HepG2 (cell line): ENCODE measurements around the gene RHBG. TPM values are rescaled to one million over a fixed set of nuclear protein-coding genes. Genes with fewer than 3 reads are reported as not detected.

Experiments used
- AHDC1 ChIP-seq: sonication (generic); formaldehyde crosslinking; IDR thresholded peaks from 2 replicates; pipeline ENCODE4 v1.5.1; 2020; ENCODE audit warnings: mild to moderate bottlenecking, missing genetic modification reagents, borderline replicate concordance
- EP300 ChIP-seq, 3 experiments: sonication (generic) in 1 of 3; formaldehyde crosslinking in 1 of 3; IDR thresholded peaks; 2 replicates each; pipeline versions ENCODE4 v1.5.1 to v1.6.1; 2011 to 2020; ENCODE audit warnings: low read depth in 2 of 3, low read length in 2 of 3, borderline replicate concordance in 1 of 3, improper control_type of control experiment in 1 of 3, mild to moderate bottlenecking in 1 of 3, missing genetic modification reagents in 1 of 3, moderate library complexity in 1 of 3
- FOXP4 ChIP-seq: sonication (generic); formaldehyde crosslinking; IDR thresholded peaks from 2 replicates; pipeline ENCODE4 v1.4.0; 2020; ENCODE audit warnings: missing genetic modification reagents
- HOXD1 ChIP-seq: sonication (generic); formaldehyde crosslinking; IDR thresholded peaks from 2 replicates; pipeline ENCODE4 v1.5.0; 2020; ENCODE audit warnings: missing genetic modification reagents
- ISL2 ChIP-seq: sonication (generic); formaldehyde crosslinking; IDR thresholded peaks from 2 replicates; pipeline ENCODE4 v1.5.0; 2020; ENCODE audit warnings: missing genetic modification reagents
- KLF12 ChIP-seq: sonication (generic); formaldehyde crosslinking; IDR thresholded peaks from 2 replicates; pipeline ENCODE4 v1.4.0; 2020; ENCODE audit warnings: missing genetic modification reagents, borderline replicate concordance
- NCOA1 ChIP-seq: sonication (generic); formaldehyde crosslinking; IDR thresholded peaks from 2 replicates; pipeline ENCODE4 v1.9.0; 2021; ENCODE audit warnings: missing genetic modification reagents
- RARA ChIP-seq: IDR thresholded peaks from 2 replicates; pipeline ENCODE4 v1.6.1; 2016; ENCODE audit warnings: missing genetic modification reagents, missing compliant biosample characterization
- RBM39 ChIP-seq: fragments of 200-400 bp; formaldehyde crosslinking; IDR thresholded peaks from one replicate; pipeline ENCODE4 v1.6.1; 2018; ENCODE audit warnings: antibody characterized with exemption, mild to moderate bottlenecking, low read depth, low read length; ENCODE audit not compliant: poor library complexity, severe bottlenecking
- RFXAP ChIP-seq: sonication (generic); formaldehyde crosslinking; IDR thresholded peaks from 2 replicates; pipeline ENCODE4 v1.4.0; 2020; ENCODE audit warnings: missing genetic modification reagents, borderline replicate concordance
- SAP130 ChIP-seq: IDR thresholded peaks from 2 replicates; pipeline ENCODE4 v1.6.1; 2016; ENCODE audit warnings: low read depth
- SOX13 ChIP-seq, 3 experiments: fragments of 450-650 bp in 1 of 3; sonication (generic) in 1 of 3; formaldehyde crosslinking in 1 of 3; IDR thresholded peaks in 2 of 3; conservative IDR thresholded peaks in 1 of 3; 2 replicates each; pipeline versions ENCODE4 v1.5.0 to v1.6.1; 2016 to 2020; ENCODE audit warnings: antibody characterized with exemption in 1 of 3, mild to moderate bottlenecking in 1 of 3, missing compliant biosample characterization in 1 of 3, missing genetic modification reagents in 1 of 3, moderate library complexity in 1 of 3
- SRSF9 ChIP-seq: fragments of 200-400 bp; formaldehyde crosslinking; IDR thresholded peaks from 2 replicates; pipeline ENCODE4 v1.6.1; 2018; ENCODE audit warnings: borderline replicate concordance, mild to moderate bottlenecking, low read depth, low read length; ENCODE audit not compliant: insufficient read depth, poor library complexity, severe bottlenecking
- TEAD3 ChIP-seq: optimal IDR thresholded peaks from 2 replicates; pipeline ENCODE3; 2016; ENCODE audit warnings: borderline replicate concordance
- ZBTB20 ChIP-seq: sonication (generic); formaldehyde crosslinking; IDR thresholded peaks from 2 replicates; pipeline ENCODE4 v1.8.1; 2023; ENCODE audit warnings: missing genetic modification reagents, low read depth, mild to moderate bottlenecking, borderline replicate concordance
- ZNF234 ChIP-seq: sonication (generic); formaldehyde crosslinking; conservative IDR thresholded peaks from 2 replicates; pipeline ENCODE4 v1.5.1; 2020; ENCODE audit warnings: mild to moderate bottlenecking, missing genetic modification reagents
- ZNF263 ChIP-seq: sonication (generic); formaldehyde crosslinking; IDR thresholded peaks from 2 replicates; pipeline ENCODE4 v1.4.0; 2020; ENCODE audit warnings: missing genetic modification reagents
- ZNF30 ChIP-seq: sonication (generic); formaldehyde crosslinking; IDR thresholded peaks from 2 replicates; pipeline ENCODE4 v1.5.0; 2020; ENCODE audit warnings: mild to moderate bottlenecking, missing genetic modification reagents
- ZNF720 ChIP-seq: sonication (generic); formaldehyde crosslinking; IDR thresholded peaks from 2 replicates; pipeline ENCODE4 v1.4.0; 2020; ENCODE audit warnings: missing genetic modification reagents
- ZNF816 ChIP-seq: sonication (generic); formaldehyde crosslinking; IDR thresholded peaks from 2 replicates; pipeline ENCODE4 v1.8.0; 2022; ENCODE audit warnings: missing genetic modification reagents, mild to moderate bottlenecking, borderline replicate concordance
- ZSCAN30 ChIP-seq: sonication (generic); formaldehyde crosslinking; IDR thresholded peaks from 2 replicates; pipeline ENCODE4 v1.5.0; 2020; ENCODE audit warnings: mild to moderate bottlenecking, missing genetic modification reagents
- polyA plus RNA-seq, 8 experiments: library from polyadenylated mRNA; depleted of rRNA in 3 of 8; stranded (reverse) in 7 of 8; unstranded in 1 of 8; fragments of >200 nt; fragmentation: Illumina TruSeq in 4 of 8; extraction: Trizol in 4 of 8; gene quantifications; 2 replicates each; pipeline versions ENCODE4 v1.2.1 to v1.2.3, GENCODE V29; 2011 to 2016; ENCODE audit warnings: low read depth in 4 of 8, missing spikeins in 1 of 8, mixed read lengths in 1 of 8; ENCODE audit not compliant: insufficient read depth in 1 of 8
- total RNA-seq, 5 experiments: library from RNA; depleted of rRNA; stranded (reverse); fragments of >200 nt; fragmentation: Illumina TruSeq; extraction: Trizol; gene quantifications; 2 replicates each; pipeline ENCODE4 v1.2.3, GENCODE V29; 2016; ENCODE audit warnings: low read depth in 1 of 5

The RHBG gene
- total and polyA plus RNA-seq, 2 of the 13 experiments (the other 11 are each of a cell fraction or from before 2014, with no cell fraction given) = 61.8 to 73.5 TPM

- TF ChIP-seq AHDC1 = peak; percentile 24; the same call in 1 of the 2 replicates
- no peak for TF ChIP-seq ZNF720 (CRISPR knock-in tag)
- peak; percentile 72; the same call in 1 of the 2 replicates for TF ChIP-seq FOXP4 (CRISPR knock-in tag)
- TF ChIP-seq RFXAP (CRISPR knock-in tag) = 0 out of 2 replicates have a peak, but pooled peaks have one; percentile 35
- TF ChIP-seq EP300 (IDR thresholded peaks at IDR 0.05; ENCODE audit: low read depth in 2 of 2, low read length in 2 of 2) = 0 out of 4 replicates have a peak, but pooled peaks of 1 of the 2 experiments have one; percentile 31
- TF ChIP-seq EP300 (CRISPR knock-in tag; IDR thresholded peaks at IDR 0.05; ENCODE audit: borderline replicate concordance) = no peak
- 0 out of 2 replicates have a peak, but pooled peaks have one; percentile 24 for TF ChIP-seq ISL2
- TF ChIP-seq SAP130 (CRISPR knock-in tag) = peak; percentile 51; the same call in 1 of the 2 replicates
- TF ChIP-seq SRSF9 = no peak
- 0 out of 2 replicates have a peak, but pooled peaks have one; percentile 49 for TF ChIP-seq HOXD1 (CRISPR knock-in tag)
- no peak for TF ChIP-seq ZSCAN30 (CRISPR knock-in tag)
- TF ChIP-seq ZNF816 (CRISPR knock-in tag) = peak; percentile 20; the same call in 1 of the 2 replicates
- TF ChIP-seq RBM39 = no peak
- TF ChIP-seq TEAD3 (CRISPR knock-in tag) = no peak
- 0 out of 2 replicates have a peak, but pooled peaks have one; percentile 18 for TF ChIP-seq RARA (CRISPR knock-in tag)
- TF ChIP-seq SOX13 (IDR thresholded peaks at IDR 0.05) = no peak
- peak in 1 of 2 experiments; percentile 38; a peak in 1 of 4 replicates for TF ChIP-seq SOX13 (CRISPR knock-in tag; conservative IDR thresholded peaks at IDR 0.05 in 1 of 2, IDR thresholded peaks at IDR 0.05 in 1 of 2)
- no peak for TF ChIP-seq ZNF30 (CRISPR knock-in tag)
- no peak for TF ChIP-seq ZNF234 (CRISPR knock-in tag)
- TF ChIP-seq KLF12 (CRISPR knock-in tag) = 0 out of 2 replicates have a peak, but pooled peaks have one; percentile 54
- TF ChIP-seq ZBTB20 = 0 out of 2 replicates have a peak, but pooled peaks have one; percentile 8
- TF ChIP-seq NCOA1 (CRISPR knock-in tag) = no peak
- peak; percentile 53; the same call in 1 of the 2 replicates for TF ChIP-seq ZNF263 (CRISPR knock-in tag)
Observed at GRCh38 chr1:156368157-156368658, 803 bp upstream of the RHBG start (continued).
